Vagina (tissue), 2 donors: ENCODE data around the gene CAMSAP2.

Experiments used
- CTCF ChIP-seq, 3 experiments: fragments of 450-650 bp in 2 of 3; fragments of 200-600 bp in 1 of 3; sonication (generic) in 1 of 3; IDR thresholded peaks; one replicate each; pipeline ENCODE4 v1.5.1; 2017 to 2019; ENCODE audit warnings: antibody characterized with exemption in 3 of 3, mild to moderate bottlenecking in 2 of 3, moderate library complexity in 2 of 3
- POLR2A ChIP-seq, 2 donors: fragments of 450-650 bp; IDR thresholded peaks; one replicate each; pipeline ENCODE4 v1.6.1; 2017; ENCODE audit warnings: antibody characterized with exemption in 2 of 2, mild to moderate bottlenecking in 2 of 2, moderate library complexity in 2 of 2
- POLR2AphosphoS5 ChIP-seq, 2 donors: sonication (generic); formaldehyde crosslinking; IDR thresholded peaks; one replicate each; pipeline ENCODE4 v1.9.0; 2017; ENCODE audit warnings: antibody characterized with exemption in 2 of 2, mild to moderate bottlenecking in 2 of 2, low read depth in 1 of 2; ENCODE audit not compliant: insufficient read depth in 1 of 2

DNA sequence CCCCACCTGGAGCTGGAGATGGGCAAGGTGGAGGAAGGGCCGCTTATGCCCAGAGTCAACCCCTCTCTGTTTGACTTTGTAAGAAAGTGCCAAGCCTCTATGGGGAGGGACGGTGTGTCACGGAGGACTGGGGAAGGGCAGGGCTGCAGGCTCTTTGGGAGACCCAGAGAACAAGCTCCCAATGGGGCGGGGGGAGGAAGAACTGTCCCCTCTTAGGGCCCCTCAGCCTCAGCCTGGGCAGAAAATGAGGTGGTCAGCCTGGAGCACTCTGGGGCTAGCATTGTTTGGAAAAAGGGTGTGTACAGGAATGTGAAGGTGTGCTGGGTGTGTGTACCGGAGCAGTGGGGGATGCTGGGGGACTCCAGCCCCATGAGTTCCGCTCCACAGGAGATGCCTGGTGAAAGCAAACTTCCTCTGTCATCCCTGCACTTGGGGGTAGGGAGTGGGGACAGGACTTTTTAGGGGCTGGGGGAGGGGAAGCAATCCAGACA lies 154.8 kb downstream of the CAMSAP2 start:
- no peak for TF ChIP-seq CTCF (IDR thresholded peaks at IDR 0.05)
- TF ChIP-seq POLR2A (IDR thresholded peaks at IDR 0.05): no peak
- TF ChIP-seq POLR2AphosphoS5 (IDR thresholded peaks at IDR 0.05; ENCODE audit: insufficient read depth in 1 of 2, low read depth in 1 of 2): no peak
